Measurements from ENCODE around the gene WDR82.

The WDR82 gene

DNA sequence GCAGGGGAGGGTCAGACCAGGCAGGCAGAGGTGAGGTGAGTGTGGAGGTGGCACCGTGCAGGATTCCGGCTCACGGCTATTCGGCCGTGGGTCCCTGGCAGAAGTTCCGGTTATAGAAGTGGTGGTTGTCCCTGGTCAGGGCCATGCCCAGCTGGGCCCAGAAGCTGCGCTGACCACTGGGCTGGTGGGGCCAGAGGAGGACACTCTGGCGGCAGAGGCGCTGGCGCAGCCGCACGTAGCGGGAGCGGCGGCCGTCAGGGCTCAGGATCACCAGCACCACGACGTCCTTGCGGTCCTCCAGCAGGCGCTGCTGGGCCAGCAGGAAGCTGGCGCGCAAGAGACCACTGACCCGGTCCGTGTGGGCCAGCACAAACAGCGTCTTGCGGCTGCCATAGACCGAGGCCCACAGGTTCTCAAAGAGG, 57.3 kb downstream of the WDR82 start:
- DNase-seq, result no peak

DNA sequence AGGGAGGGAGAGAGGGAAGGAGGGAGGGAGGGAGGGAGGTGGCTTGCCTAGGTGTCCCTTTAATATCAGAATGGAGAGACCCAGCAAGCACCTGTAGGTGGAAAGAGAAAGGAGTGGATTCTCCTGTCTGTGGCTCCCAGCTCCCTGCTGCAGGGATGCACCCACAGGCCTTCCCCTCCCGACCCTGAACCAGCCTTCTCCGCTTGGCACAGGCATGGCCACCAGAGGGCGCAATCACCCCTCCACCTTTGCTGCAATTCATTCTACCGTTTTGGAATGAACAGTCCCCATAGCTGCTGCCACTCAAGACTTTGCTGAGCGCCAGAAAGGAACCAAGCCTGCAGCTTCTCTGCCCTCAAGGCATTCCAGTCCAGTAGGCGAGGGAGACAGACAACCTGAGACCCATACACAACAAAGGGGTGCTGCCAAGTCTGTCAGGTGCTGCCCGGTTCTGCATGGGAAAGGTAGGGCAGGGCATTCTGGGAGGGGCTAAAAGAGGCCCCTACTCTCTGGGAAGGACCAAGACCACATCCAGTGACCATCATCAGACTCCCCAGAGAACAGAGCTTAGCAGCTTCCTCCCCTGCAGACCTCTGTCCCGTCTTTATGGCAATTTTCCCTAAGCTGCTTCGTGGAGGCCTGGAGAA, 57.9 kb downstream of the WDR82 start:
- peak; percentile 90 for DNase-seq

- no peak for DNase-seq
These were observed 59.4 kb downstream of the WDR82 start for GRCh38 chr3:52218937-52219650.

GRCh38 chr3:52218454-52218853, 60.0 kb downstream of the WDR82 start:
- no peak for DNase-seq

GRCh38 chr3:52218026-52218425, 60.4 kb downstream of the WDR82 start:
- DNase-seq, result no peak

DNA sequence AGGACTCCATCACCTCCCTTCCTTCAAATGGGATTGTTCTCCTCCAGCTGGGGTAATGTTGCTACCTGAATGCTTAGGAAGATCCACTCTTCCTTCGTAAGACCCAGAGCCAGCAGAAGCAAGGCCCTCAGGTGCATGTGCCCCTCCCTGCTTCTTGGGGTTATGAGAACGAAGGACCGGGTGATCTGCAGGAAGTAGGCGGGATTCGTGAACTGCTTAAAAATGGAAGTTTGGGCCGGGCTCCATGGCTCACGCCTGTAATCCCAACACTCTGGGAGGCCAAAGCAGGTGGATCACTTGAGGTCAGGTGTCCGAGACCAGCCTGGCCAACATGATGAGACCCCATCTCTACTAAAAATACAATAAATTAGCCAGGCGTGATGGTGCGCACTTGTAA, 61.0 kb downstream of the WDR82 start:
- DNase-seq, result no peak

GRCh38 chr3:52216585-52217408, 61.7 kb downstream of the WDR82 start:
- peak; percentile 64 for DNase-seq

DNA sequence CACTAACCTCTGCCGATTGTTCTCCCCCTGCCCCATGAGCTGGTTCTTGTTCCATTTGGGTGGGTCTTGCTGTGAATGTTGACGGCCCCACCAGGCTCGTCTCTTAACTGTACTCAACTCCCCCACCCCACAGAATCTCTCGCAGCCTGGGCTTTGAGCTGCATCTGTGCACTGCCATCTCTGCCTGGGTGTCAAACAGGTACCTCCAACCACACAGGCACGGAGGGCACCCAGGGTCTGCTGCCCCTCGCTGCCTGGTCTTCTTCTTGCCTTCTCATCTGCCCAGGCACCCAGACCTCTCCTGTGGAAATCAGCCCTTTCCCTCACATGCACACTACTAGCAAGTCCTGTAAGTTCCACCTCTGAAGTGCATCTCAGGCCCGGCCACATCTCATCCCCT, 63.1 kb downstream of the WDR82 start:
- DNase-seq, result no peak

GRCh38 chr3:52213901-52214300, 64.5 kb downstream of the WDR82 start:
- no peak for DNase-seq

DNA sequence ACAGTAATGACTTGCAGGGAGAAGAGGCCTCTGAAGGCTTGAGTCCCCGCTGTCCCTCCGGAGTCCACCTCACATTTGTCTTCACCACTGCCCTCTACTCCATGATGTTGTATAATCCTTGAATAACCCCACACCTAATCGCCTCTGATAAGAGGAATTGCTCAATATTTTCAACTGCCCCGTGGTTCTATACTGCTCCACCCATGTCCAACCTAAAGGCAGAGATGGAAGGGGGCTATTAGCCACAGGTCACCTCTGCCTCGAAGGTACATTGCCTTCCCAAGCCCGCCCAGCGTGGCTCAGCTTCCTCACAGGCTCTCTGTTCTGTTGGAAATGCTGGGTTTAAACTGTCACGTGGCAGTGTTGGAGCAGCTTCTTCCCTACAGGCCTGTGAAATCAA, 65.4 kb downstream of the WDR82 start:
- no peak for DNase-seq

DNA sequence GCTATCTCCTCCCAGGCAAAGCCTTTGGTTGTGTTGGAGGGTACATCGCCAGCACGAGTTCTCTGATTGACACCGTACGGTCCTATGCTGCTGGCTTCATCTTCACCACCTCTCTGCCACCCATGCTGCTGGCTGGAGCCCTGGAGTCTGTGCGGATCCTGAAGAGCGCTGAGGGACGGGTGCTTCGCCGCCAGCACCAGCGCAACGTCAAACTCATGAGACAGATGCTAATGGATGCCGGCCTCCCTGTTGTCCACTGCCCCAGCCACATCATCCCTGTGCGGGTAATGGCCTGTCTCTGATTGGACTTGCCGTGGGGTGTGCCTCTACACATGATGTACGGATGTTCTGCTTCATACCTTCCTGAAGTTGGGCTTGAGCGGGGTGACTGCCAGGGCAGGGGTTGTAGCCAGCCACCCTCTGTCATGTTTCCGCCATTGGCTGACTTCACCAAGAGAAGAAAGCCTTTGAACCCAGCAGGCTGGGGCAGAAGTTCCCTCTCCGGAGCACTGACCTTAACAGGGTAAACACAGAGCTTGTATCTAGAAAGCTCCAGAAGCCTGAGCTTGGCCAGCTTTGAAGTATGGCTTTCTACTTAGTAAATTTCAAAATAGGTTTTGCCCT, 67.1 kb downstream of the WDR82 start:
- no peak for DNase-seq

DNA sequence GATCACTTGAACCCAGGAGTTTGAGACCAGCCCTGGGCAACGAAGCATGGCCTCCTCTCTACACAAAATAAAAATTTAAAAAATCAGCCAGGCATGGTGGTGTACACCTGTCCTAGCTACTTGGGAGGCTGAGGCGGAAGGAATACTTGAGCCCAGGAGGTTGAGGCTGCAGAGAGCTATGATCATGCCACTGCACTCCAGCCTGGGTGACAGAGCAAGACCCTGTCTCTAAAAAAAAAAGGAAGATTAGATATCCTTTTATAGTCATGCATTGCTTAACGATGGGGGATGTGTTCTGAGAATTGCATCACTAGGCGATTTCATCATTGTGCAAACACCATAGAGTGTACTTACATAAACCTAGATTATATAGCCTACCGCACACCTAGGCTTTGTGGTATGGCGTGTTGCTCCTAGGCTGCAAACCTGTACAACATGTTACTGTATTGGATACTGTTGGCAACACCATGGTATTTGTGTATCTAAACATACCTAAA, 67.9 kb downstream of the WDR82 start:
- DNase-seq, result no peak

GRCh38 chr3:52210037-52210436, 68.4 kb downstream of the WDR82 start:
- DNase-seq, result no peak

- no peak for DNase-seq
These were observed 69.9 kb downstream of the WDR82 start for GRCh38 chr3:52208556-52208955.

GRCh38 chr3:52205727-52206372, 72.6 kb downstream of the WDR82 start:
- no peak for DNase-seq

Measured in activated CD8-positive, alpha-beta memory T cell treated with anti-CD3 and anti-CD28 coated beads, Interleukin-2, amount 50 U/mL, for 4 hours (primary cell).